Lower leg skin (tissue), 4 donors: Measurements from ENCODE around the gene STK25. TPM values are rescaled to one million over a fixed set of nuclear protein-coding genes. Genes with fewer than 3 reads are reported as not detected.

Source experiments
- DNase-seq, 2 donors: peaks; one replicate each; pipeline ENCODE4 v3.0.0-alpha.2; 2019; ENCODE audit warnings: low spot score in 2 of 2
- H3K4me3 ChIP-seq: fragments of 200-600 bp; sonication (generic); 2 replicates; pipeline ENCODE4 v1.5.1; 2017; ENCODE audit warnings: mild to moderate bottlenecking, low read depth; ENCODE audit not compliant: poor library complexity, severe bottlenecking
- POLR2A ChIP-seq, 2 donors: fragments of 450-650 bp; IDR thresholded peaks; one replicate each; pipeline ENCODE4 v1.6.1; 2016 to 2017; ENCODE audit warnings: antibody characterized with exemption in 2 of 2, mild to moderate bottlenecking in 1 of 2, moderate library complexity in 1 of 2
- WGBS, 2 donors: methylation state at CpG; one replicate each; pipeline ENCODE4 v1.1.5; 2018; 5-methylcytosine and 5-hydroxymethylcytosine counted together
- intact Hi-C: fragments of 100-400 bp; cut with DNase I; formaldehyde crosslinking; loops from one replicate; pipeline ENCODE4 v1.15.0; 2023; ENCODE audit warnings: low total_unique reads
- total RNA-seq, 4 donors: library from RNA; depleted of rRNA; stranded (reverse); fragments of >200 nt; gene quantifications; one replicate each; pipeline ENCODE4 v1.1.0, GENCODE V29; 2016
- TF ChIP-seq, protein P1 (sequence below), 3 donors: fragments of 450-650 bp; IDR thresholded peaks; one replicate each; pipeline ENCODE4 v1.5.1; 2016; ENCODE audit warnings: antibody characterized with exemption in 3 of 3, mild to moderate bottlenecking in 3 of 3, moderate library complexity in 2 of 3

Gene STK25
- total RNA-seq, 4 donors from 2014 or later, result 137 to 315 (median 188) TPM

DNA sequence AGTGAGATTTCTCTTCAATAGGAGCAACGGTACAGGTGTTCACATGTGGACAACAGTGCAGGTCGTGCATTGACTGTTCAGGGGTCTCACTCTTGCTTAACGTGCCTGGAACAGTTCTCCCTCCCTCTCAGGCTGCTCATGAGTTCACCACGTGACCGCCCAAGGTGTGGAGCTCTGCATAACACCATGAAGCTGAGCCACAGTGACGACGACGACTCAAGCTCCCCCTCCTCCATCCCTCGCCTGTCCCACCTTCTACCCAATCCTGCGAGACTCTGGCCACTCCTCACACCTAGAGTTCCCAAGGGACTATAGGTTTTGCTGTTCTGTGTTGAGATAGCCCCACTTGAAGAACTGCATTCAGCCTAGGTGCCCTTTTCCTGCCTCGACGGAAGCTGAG lies 42.8 kb downstream of the STK25 start:
- no peak overlapping the region for H3K4me3 ChIP-seq
- TF ChIP-seq POLR2A (IDR thresholded peaks at IDR 0.05), result no peak
- TF ChIP-seq, protein P1, sequence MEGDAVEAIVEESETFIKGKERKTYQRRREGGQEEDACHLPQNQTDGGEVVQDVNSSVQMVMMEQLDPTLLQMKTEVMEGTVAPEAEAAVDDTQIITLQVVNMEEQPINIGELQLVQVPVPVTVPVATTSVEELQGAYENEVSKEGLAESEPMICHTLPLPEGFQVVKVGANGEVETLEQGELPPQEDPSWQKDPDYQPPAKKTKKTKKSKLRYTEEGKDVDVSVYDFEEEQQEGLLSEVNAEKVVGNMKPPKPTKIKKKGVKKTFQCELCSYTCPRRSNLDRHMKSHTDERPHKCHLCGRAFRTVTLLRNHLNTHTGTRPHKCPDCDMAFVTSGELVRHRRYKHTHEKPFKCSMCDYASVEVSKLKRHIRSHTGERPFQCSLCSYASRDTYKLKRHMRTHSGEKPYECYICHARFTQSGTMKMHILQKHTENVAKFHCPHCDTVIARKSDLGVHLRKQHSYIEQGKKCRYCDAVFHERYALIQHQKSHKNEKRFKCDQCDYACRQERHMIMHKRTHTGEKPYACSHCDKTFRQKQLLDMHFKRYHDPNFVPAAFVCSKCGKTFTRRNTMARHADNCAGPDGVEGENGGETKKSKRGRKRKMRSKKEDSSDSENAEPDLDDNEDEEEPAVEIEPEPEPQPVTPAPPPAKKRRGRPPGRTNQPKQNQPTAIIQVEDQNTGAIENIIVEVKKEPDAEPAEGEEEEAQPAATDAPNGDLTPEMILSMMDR (IDR thresholded peaks at IDR 0.05), result no peak
- no peak for DNase-seq
- WGBS, 2 donors, result 72 to 83% methylated on average over 12 of the region's 12 CpGs
- intact Hi-C loops, result no loop called here

DNA sequence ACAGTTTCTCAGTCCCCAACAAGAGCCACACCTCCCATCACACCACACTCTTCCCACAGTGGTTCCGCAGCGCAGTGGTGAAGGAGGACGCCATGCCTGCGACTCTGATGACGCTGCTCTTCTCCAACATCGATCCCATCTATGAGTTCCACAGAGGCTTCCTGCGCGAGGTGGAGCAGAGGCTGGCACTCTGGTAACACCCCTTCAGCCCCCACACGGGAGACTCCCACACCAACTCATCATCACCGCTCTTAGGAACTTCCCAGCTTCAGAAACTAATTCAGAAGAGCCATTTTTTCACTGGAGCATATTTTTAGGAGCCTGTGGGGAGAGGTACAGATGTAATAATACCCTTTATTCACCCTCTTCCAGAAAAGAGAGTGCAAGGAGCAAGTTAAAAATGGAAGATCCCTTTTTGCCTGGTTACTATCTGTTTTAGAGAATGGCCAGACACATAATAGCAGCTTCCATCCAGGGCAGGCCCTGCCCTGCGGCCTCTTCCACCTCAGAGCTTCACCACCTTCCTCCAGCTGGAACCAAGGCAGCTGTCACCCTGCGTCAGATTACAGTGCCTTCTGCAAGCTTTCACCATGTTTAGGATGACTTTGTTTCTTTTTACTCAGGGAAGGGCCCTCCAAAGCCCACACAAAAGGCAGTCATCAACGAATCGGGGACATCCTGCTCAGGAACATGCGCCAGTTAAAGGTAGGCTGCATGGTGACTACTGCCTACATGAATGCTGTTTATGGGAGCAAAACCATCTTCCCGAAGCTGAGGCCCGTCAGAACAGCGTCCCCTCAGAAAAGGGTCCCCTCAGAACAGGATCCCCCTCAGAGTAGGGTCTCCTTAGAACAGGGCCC lies 44.9 kb downstream of the STK25 start:
- H3K4me3 ChIP-seq, result no peak overlapping the region
- intact Hi-C loops, result no loop called here
- TF ChIP-seq, protein P1 (IDR thresholded peaks at IDR 0.05), result no peak
- TF ChIP-seq POLR2A (IDR thresholded peaks at IDR 0.05), result no peak
- 90 to 93% methylated on average over 18 of the region's 18 CpGs for WGBS, 2 donors
- no peak for DNase-seq

DNA sequence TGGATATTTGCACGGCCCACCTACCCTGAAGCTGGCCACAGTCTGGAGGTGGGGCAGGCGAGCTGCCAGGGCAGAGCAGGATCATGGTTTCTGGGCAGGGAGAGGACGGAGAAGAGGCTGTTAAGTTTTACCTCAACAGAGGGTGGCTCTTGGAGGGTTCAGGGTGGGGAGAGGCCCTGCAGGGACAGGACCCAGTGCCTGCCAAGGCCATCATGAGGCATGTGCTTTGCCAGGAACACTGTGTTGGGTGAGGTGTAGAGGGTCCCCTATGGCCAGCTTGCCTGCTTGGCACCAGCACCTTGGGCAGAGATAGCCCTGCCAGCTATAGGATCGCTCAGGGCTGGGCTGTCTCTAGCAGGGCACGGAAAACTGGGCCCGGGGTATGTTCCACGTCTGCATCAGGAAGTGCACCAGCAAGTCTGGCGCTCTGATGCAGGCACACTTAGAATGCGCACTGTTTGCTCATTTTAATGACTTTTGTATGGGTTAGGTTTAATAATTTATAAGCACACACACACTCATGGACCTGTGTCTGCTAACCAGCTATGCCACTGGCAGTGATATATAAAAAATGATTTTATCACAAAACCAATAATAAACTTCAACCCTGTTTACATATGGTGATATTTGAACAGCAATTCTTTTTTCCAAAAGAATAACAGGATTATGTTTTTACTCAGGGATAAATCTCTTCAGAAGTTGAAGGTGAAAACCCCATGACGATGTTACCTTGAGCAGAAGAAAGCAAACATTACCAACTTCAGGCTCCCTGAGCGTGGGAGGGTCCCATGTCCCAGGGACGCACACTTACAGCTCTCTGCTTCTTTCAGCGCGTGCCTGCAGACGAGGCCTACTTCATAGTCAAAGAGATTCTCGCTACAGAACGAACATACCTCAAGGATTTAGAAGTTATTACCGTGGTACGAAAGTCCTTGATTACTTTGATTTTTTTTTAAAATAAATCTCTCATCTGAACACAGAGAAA lies 46.4 kb downstream of the STK25 start:
- no peak overlapping the region for H3K4me3 ChIP-seq
- no peak for DNase-seq
- intact Hi-C loops, result no loop called here
- 93% methylated on average over 19 of the region's 19 CpGs for WGBS, 2 donors
- no peak for TF ChIP-seq POLR2A (IDR thresholded peaks at IDR 0.05)
- TF ChIP-seq, protein P1 (IDR thresholded peaks at IDR 0.05), result no peak

DNA sequence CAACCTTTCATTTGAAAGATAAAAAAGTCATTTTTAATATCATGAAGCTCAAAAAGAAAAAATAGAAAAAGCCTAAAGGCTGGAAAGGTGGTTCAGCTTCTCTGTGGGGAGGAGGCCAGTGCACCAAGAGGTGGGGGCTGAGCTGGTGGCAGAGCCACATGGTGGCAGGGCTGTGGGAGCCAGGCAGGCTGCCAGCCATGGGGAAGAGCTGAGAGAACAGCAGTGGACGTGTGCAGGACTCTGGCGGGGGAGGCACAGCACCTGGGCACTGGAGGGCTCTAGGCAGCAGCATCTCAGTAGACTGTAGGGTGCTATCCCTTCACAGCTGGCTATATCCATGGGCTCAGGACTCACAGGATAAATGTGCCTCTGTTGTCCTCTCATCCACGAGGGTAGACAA lies 47.8 kb downstream of the STK25 start:
- no peak for DNase-seq
- TF ChIP-seq, protein P1 (IDR thresholded peaks at IDR 0.05), result no peak
- no peak for TF ChIP-seq POLR2A (IDR thresholded peaks at IDR 0.05)
- no peak overlapping the region for H3K4me3 ChIP-seq
- intact Hi-C loops, result no loop called here
- 70 to 71% methylated on average over 3 of the region's 3 CpGs for WGBS, 2 donors

DNA sequence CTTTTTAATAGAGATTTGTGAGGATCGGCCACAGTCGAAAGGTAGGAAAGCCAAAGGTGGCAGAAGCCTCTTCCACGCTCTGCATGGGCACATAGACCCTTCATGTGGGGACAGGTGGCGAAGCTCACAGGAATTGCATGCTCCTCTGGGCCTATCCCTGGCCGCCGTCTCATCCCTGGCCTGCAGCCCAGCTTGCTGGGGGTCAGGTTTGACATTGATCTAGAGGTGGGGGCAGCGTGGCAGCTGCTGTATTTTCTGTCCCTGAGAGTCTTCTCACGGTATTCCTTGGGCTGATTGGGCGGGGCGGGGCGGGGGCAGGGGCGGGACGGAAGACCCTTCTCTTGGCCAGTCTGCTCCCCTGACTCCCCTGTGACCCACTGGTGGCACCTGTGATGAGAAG lies 48.9 kb downstream of the STK25 start:
- TF ChIP-seq, protein P1 (IDR thresholded peaks at IDR 0.05), result no peak
- no peak for TF ChIP-seq POLR2A (IDR thresholded peaks at IDR 0.05)
- no peak for DNase-seq
- 93 to 95% methylated on average over 8 to 13 of the region's 13 CpGs for WGBS, 2 donors
- intact Hi-C loops, result no loop called here
- no peak overlapping the region for H3K4me3 ChIP-seq
